ENCODE measurements around the gene VTN. TPM values are rescaled to one million over a fixed set of nuclear protein-coding genes. Genes with fewer than 3 reads are reported as not detected.

Gene VTN
- total RNA-seq, 1 donor from 2014 or later: 1.3 TPM

- DNase-seq (no peak), ATAC-seq (no peak)
- Histone ChIP-seq H3K36me3 (peaks cover 50% of the 10 kb centered on the region), H3K27me3 (ENCODE audit: low read depth) (no peaks in the 10 kb centered on the region), H3K4me1 (peaks cover 9% of the 10 kb centered on the region), H3K27ac (no peak overlapping the region), H3K9me3 (no peaks in the 10 kb centered on the region), H3K4me3 (no peak overlapping the region)
- intact Hi-C loops (cut with DNase I): no loop called here
- no peak for TF ChIP-seq CTCF (IDR thresholded peaks at IDR 0.05)
Observed at GRCh38 chr17:28327709-28328108, 42.4 kb downstream of the VTN start.

GRCh38 chr17:28327031-28327607 is 43.0 kb downstream of the VTN start:
- ATAC-seq (no peak), DNase-seq (no peak)
- intact Hi-C loops (cut with DNase I): no loop called here
- Histone ChIP-seq H3K4me1 (peaks cover 9% of the 10 kb centered on the region), H3K9me3 (no peaks in the 10 kb centered on the region), H3K27ac (no peak overlapping the region), H3K36me3 (peaks cover 48% of the 10 kb centered on the region), H3K4me3 (no peak overlapping the region), H3K27me3 (ENCODE audit: low read depth) (no peaks in the 10 kb centered on the region)
- no peak for TF ChIP-seq CTCF (IDR thresholded peaks at IDR 0.05)

- DNase-seq (no peak), ATAC-seq (no peak)
- intact Hi-C loops (cut with DNase I): no loop called here
- H3K27me3 ChIP-seq (ENCODE audit: low read depth): no peaks in the 10 kb centered on the region
- no peak for TF ChIP-seq CTCF (IDR thresholded peaks at IDR 0.05)
- H3K4me1 ChIP-seq: peaks cover 9% of the 10 kb centered on the region
- H3K36me3 ChIP-seq: peaks cover 38% of the 10 kb centered on the region
- no peak overlapping the region for H3K27ac ChIP-seq
- no peaks in the 10 kb centered on the region for H3K9me3 ChIP-seq
- no peak overlapping the region for H3K4me3 ChIP-seq
Observed at GRCh38 chr17:28326114-28326513, 44.0 kb downstream of the VTN start.

GRCh38 chr17:28325211-28325610 is 44.9 kb downstream of the VTN start:
- Histone ChIP-seq H3K27ac (no peak overlapping the region), H3K4me1 (peaks cover 10% of the 10 kb centered on the region)

GRCh38 chr17:28324781-28325180 is 45.3 kb downstream of the VTN start:
- Histone ChIP-seq H3K4me3 (no peak overlapping the region), H3K27me3 (ENCODE audit: low read depth) (no peaks in the 10 kb centered on the region), H3K36me3 (peaks cover 24% of the 10 kb centered on the region), H3K9me3 (no peaks in the 10 kb centered on the region), H3K27ac (no peak overlapping the region), H3K4me1 (peaks cover 14% of the 10 kb centered on the region)
- no peak for ATAC-seq
- intact Hi-C loops (cut with DNase I): no loop called here
- no peak for TF ChIP-seq CTCF (IDR thresholded peaks at IDR 0.05)
- DNase-seq: no peak

More at GRCh38 chr17:28325211-28325610, 44.9 kb downstream of the VTN start:
- no peak for DNase-seq
- Histone ChIP-seq H3K36me3 (peaks cover 29% of the 10 kb centered on the region), H3K4me3 (no peak overlapping the region), H3K27me3 (ENCODE audit: low read depth) (no peaks in the 10 kb centered on the region), H3K9me3 (no peaks in the 10 kb centered on the region)
- intact Hi-C loops (cut with DNase I): no loop called here
- no peak for TF ChIP-seq CTCF (IDR thresholded peaks at IDR 0.05)
- ATAC-seq: no peak

All from lower lobe of right lung (tissue), 2 donors.